NT2/D1 (cell line): Measurements from ENCODE around the gene BLOC1S3.

Experiments
- SUZ12 ChIP-seq: IDR thresholded peaks from 2 replicates; pipeline ENCODE4 v1.6.1; 2011; ENCODE audit not compliant: insufficient read length, insufficient read depth; ENCODE audit errors: extremely low read depth
- YY1 ChIP-seq: IDR thresholded peaks from 2 replicates; pipeline ENCODE4 v1.6.1; 2011; ENCODE audit not compliant: insufficient read length, insufficient read depth
- ZNF274 ChIP-seq: IDR thresholded peaks from 2 replicates; pipeline ENCODE4 v1.6.1; 2011; ENCODE audit warnings: mild to moderate bottlenecking, low read depth, low read length

- TF ChIP-seq YY1: no peak
- no peak for TF ChIP-seq ZNF274
- no peak for TF ChIP-seq SUZ12
These were observed 25.9 kb upstream of the BLOC1S3 start for GRCh38 chr19:45152504-45153338.
